GDM1 (cell line): ENCODE results near the gene LGALS9B.
"Not testable (repeated sequence)": the region's sequence is repeated elsewhere in the genome, so short reads cannot be mapped to it uniquely, and the experiment has no call there.

Experiments
- DNase-seq: peaks from one replicate; lab custom pipeline; 2025; lab: John Stamatoyannopoulos, UW

LGALS9B gene

DNA sequence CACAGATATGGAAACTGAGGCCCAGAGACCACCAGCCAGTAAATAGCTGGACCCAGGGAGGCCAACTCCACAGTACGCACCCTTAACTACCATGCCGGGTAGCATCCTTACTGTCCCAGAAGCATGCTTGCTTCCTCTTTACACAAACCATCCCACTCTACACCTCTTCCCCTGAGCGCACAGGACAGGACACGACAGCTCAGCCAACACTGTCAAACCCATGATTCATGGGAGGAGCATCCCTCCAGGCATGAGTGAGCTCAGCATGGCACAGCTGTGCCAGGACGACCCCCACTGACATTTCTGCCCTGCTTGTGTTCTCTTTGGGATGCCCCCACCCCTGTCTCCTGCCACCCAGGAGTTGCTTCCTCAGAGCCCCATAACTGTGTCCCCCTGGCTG, 340 bp downstream of the LGALS9B start:
- DNase-seq: not testable (repeated sequence)

DNA sequence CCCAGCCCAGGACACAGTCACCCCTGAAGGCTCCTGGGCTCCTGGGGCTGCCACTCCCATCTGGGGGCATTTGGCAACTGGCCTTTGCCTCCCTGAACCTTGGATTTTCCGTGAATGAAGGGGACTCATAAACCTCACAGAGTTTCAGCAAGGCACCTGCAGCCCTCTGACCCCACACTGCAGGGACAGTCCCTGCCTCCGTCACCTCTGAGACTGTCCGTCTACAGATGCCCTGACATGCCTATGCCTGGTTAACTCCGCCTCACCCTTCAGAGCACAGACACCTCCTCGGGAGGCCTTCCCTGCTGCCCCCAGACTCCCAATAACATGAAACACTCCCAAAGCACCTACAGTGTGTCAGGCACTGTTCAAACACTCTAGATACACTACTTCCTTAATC, 786 bp downstream of the LGALS9B start:
- not testable (repeated sequence) for DNase-seq

- not testable (repeated sequence) for DNase-seq
Observed at GRCh38 chr17:20465535-20465934, 1.8 kb downstream of the LGALS9B start.

- DNase-seq: not testable (repeated sequence)
Observed at GRCh38 chr17:20464854-20465414, 2.4 kb downstream of the LGALS9B start.

DNA sequence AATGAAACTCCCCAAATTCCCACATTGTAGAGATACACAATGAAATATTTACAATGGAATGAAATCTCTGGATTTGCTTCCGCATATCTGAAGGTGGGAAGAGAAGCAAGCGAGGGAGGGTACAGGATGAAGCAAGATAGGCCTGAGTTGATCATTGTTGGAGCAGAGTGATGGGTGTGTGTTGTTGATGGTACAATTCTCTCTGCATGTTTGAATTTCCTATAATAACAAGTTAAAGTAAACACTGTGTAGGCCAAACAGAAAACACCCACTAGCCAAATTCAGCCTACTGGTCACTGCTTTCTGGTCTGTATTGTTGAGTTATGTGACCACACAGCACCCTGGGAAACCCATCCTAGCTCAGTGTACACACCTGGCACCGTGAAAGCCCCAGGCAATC, 5.2 kb downstream of the LGALS9B start:
- not testable (repeated sequence) for DNase-seq

- DNase-seq: not testable (repeated sequence)
Observed at GRCh38 chr17:20457848-20458381, 9.4 kb downstream of the LGALS9B start.

- DNase-seq: not testable (repeated sequence)
Observed at GRCh38 chr17:20455106-20455505, 12.2 kb downstream of the LGALS9B start.

DNA sequence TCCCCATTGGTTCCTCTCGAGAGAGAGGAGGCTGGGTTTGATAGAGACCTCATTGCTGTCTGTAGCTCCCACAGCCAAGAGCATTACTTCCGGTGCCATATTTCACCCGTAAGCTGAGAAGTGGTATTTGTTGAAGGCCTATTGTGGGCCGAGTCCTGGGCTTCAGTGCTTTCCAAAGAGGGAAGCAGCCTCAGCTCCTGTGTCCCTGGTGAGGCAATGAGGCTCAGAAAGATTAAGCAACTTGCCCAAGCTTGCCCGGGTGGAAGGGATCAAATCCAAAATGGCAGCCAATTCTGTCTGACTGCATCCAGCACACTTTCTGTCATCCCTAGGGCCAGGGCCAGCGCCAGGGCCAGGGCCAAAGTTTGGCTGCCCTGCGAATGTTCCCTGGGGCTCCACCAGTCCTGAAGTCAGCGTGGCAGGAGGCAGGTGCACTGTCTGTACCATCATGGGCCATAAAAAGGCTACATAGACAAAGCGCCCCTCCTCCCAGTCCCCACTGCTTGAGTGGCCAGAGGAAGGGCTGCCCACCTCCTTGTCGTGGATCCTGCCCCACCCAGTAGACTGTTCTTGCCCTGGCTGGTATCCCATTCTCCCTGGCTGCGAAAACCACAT, 13.4 kb downstream of the LGALS9B start:
- DNase-seq: not testable (repeated sequence)

- not testable (repeated sequence) for DNase-seq
Observed at GRCh38 chr17:20450852-20451251, 16.5 kb downstream of the LGALS9B start.

DNA sequence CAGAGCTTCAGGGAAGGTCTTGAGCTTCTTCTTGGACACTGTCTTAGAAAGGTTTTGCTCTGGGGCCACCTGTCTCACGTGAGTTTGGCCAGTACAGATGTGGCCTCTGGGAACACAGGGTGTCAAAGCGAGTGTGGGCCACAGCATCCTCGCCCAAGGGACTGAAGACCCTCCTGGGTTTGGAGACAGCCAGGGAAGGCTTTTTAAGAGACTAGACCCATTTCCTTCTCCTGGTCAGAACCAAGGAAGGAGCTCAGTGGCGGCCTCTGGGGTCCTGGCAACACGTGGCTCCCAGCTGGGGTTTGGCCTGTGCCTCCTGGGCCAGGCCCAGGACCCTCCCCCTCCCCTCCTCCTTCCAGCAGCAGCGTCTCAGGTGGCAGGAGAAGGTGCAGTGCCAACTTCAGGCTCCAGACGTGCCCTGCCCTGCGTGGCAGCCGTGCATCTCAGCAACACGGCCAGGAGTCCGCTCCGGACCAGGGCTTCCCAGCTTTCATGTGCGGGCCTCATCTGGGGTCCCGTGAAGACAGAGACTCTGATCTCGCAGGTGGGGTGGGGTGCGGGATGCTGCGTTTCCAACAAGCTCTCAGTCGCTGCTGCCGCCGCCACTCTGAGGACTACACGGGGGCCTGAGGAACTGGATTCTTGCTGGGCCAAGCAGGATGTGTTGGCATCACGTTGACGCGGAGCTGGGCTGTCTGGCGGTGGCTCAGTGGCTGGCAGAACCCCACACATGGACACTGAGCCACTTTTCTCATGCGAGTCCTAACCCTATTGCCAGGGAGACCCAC, 19.6 kb downstream of the LGALS9B start:
- DNase-seq: not testable (repeated sequence)

- DNase-seq: not testable (repeated sequence)
Observed at GRCh38 chr17:20446895-20447294, 20.4 kb downstream of the LGALS9B start.

DNA sequence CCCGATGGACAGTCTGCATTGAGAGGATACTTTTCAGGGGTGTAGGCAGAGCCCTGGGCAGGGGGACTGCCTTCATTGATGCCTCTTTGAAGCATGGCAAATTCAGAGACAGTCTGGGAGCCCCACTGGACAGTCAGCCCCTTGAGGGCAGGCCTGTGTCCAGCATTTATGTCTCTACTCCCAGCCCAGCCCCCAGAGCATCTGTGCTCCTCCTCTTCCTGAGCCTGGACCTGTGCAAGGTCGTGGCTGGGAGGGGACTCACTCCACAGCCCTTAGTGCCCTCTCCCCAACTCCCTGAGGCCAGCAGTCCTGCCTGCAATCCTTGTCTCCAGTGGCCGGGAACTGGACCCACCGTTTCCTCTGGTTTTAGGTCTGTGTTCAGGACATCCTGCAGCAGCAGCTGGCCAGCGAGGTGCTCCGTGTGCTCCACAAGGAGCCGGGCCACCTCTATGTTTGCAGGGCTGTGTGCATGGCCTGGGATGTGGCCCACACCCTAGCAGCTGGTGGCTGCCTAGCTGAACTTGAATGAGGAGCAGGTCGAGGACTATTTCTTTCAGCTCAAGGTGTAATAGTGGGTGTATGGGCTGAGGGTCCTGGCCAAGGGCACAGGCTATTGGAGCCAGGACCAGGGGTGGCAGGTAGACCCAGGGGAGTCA, 22.6 kb downstream of the LGALS9B start:
- DNase-seq: not testable (repeated sequence)

GRCh38 chr17:20444173-20444572, 23.2 kb downstream of the LGALS9B start:
- DNase-seq: not testable (repeated sequence)

DNA sequence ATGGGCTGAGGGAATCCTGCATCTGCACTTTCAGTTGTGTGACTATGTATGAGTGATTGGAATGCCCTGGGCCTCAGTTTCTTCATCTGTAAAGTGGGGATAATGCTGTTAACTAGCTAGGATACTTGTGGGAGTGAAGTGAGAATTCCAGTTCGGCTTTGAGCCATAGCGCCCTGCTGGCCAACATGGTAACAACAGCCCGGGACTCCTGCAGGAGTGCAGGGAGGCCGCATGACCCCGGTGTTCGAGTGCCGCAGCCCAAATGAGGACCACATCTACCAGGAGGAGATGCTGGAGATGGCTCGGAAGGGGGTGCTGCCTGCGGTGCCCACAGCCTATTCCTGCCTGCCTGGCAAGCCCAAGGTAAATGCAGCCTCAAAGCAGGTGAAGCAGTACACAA, 23.7 kb downstream of the LGALS9B start:
- DNase-seq: not testable (repeated sequence)

DNA sequence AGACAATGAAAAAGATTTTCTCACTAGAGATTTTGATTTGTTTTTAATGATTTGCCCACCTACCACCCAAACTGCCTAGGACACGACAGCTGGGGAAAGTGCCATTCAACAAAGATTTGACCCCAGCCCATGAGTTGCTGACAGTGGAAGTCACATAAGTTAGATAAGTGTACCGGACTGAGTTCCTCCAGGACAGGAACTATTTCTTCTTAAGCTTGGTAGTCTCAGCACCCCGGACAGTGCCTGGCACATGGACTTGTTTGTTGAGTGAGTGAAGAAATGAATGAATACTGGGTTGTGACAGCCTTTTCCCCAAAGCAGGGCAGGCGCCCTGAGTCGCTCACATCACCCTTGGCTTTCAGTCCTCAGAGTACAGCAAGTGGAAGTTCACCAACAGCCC, 26.7 kb downstream of the LGALS9B start:
- DNase-seq: not testable (repeated sequence)

GRCh38 chr17:20435166-20435565, 32.2 kb downstream of the LGALS9B start:
- DNase-seq: not testable (repeated sequence)

GRCh38 chr17:20433382-20433781, 34.0 kb downstream of the LGALS9B start:
- DNase-seq: not testable (repeated sequence)

DNA sequence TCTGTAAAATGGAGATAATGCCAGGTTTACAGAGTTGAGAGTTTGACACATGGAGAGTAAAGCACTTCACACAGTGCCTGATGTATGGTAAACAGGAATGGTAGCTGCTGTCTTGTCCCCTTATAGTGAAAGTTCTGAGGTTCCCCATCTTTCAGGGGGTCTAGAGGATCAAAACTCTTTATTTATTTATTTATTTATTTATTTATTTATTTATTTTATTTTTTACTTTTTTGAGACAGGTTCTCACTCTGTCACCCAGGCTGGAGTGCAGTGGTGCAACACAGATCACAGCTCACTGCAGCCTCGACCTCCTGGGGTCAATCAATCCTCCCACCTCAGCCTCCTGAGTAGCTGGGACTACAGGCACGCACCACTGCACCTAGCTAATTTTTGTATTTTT, 40.1 kb downstream of the LGALS9B start:
- DNase-seq: not testable (repeated sequence)

- not testable (repeated sequence) for DNase-seq
Observed at GRCh38 chr17:20422826-20423225, 44.5 kb downstream of the LGALS9B start.

GRCh38 chr17:20418838-20419237, 48.5 kb downstream of the LGALS9B start:
- not testable (repeated sequence) for DNase-seq

DNA sequence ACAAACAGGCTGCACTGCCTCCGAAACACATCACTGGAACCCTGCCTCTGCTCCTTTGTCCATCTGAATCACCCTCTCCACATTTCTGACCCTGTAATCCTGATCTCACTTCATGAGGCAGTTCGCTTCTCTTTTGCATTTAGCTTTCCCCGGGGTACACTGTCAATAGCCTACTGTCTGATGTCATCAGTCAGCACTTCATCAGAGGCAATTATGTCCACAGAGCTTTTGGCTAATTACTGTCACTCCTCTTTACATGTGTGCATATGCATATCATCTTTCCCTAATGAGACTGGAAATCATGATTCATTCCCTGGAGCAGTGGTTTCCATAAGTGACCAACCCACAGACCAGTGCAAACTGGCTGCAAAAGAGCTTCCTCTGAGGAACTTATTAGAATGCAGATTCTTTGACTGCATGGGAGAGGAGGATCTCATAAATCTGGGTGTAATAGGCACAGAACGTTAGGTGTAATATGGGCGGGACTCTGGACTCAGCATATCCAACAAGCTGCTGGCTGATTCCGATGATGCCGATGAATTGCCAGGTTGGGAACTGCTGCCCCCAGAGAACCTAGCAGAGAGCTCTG, 49.8 kb downstream of the LGALS9B start:
- not testable (repeated sequence) for DNase-seq
